Measurements from ENCODE around the gene GP1BA. TPM values are rescaled to one million over a fixed set of nuclear protein-coding genes. Genes with fewer than 3 reads are reported as not detected.
A peak's percentile ranks its signal among the peaks of the same experiment; 100 is the strongest.

Gene GP1BA
- total and polyA plus RNA-seq, 8 donors, result 0.05 TPM; not detected in 7

DNA sequence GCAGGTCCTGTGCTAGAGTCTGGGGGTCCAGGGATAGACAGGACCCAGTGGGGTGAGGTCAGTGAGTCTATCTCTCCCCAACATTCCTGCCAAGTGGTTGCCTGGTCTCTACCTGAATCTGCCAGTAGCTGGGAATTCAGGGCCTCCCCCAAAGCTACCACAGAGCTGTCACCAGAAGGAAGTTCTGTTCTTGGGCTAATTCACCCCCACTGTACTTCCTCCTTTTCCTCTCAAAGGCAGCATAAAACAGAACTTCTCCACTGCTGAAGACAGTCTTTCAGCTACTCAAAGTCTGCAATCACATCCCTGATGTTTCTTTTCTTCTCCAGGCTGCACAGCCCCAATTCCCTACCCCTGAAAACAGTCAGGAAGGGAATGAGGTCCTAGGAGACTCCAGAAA is 46.6 kb downstream of the GP1BA start:
- TF ChIP-seq POLR2A (IDR thresholded peaks at IDR 0.05) (no peak), CTCF (IDR thresholded peaks at IDR 0.05) (no peak), EP300 (IDR thresholded peaks at IDR 0.05) (no peak), POLR2AphosphoS5 (IDR thresholded peaks at IDR 0.05) (no peak)
- no peaks in the 10 kb centered on the region for H3K27me3 ChIP-seq
- no peak for DNase-seq
- peaks cover 54 to 98% (median 97%) of the 10 kb centered on the region in 4 donors for H3K36me3 ChIP-seq
- H3K27ac ChIP-seq, result peak overlapping the region in 1 of 5 donors; percentile 19
- intact Hi-C loops (cut with DNase I; ENCODE audit: low total_unique reads), result loop anchor here (10.0 kb wide), 2 partner anchors 74 to 86 kb away; partner anchors contain the start of gene CHRNE
- no peak overlapping the region for H3K4me3 ChIP-seq
- H3K4me1 ChIP-seq, result peaks cover 0 to 45% (median 3%) of the 10 kb centered on the region in 4 donors
- no peaks in the 10 kb centered on the region for H3K9me3 ChIP-seq

GRCh38 chr17:4980644-4981216 is 48.7 kb downstream of the GP1BA start:
- peaks cover 1 to 41% (median 10%) of the 10 kb centered on the region in 4 donors for H3K4me1 ChIP-seq
- TF ChIP-seq CTCF (IDR thresholded peaks at IDR 0.05), result peak in 5 of 7 experiments; percentile 45 to 90 (median 88)
- TF ChIP-seq EP300 (IDR thresholded peaks at IDR 0.05), result no peak
- TF ChIP-seq POLR2AphosphoS5 (IDR thresholded peaks at IDR 0.05), result no peak
- no peak for TF ChIP-seq POLR2A (IDR thresholded peaks at IDR 0.05)
- peaks cover 49 to 98% (median 96%) of the 10 kb centered on the region in 4 donors for H3K36me3 ChIP-seq
- intact Hi-C loops (cut with DNase I; ENCODE audit: low total_unique reads), result no loop called here
- H3K27me3 ChIP-seq, result no peaks in the 10 kb centered on the region
- DNase-seq, result peak in 1 of 2 donors; percentile 88
- H3K27ac ChIP-seq, result peak overlapping the region in 1 of 5 donors; percentile 18
- H3K4me3 ChIP-seq, result no peak overlapping the region
- WGBS, 5 donors, result 32 to 46% (median 36%) methylated on average over 6 of the region's 6 CpGs
- H3K9me3 ChIP-seq, result no peaks in the 10 kb centered on the region

DNA sequence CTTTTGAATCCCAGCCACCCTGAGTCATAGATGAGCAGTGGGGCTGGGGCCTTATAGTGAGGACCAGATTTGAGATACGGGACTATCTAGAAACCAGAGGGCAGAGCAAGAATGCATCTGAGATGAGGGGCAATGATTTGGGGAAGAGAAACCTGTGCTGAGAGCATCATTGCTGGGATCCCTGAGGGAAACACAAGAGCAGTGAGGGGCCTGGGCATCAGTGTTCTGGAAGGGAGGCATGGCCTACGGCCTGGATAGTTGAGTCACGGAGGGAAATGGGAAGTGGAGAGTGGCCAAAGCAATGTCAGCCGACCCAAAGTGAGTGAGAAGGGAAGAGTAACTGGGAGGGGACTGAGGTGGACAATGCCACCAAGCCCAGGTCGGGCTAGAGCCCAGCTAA is 50.2 kb downstream of the GP1BA start:
- no peak for TF ChIP-seq POLR2AphosphoS5 (IDR thresholded peaks at IDR 0.05)
- no peak for TF ChIP-seq CTCF (IDR thresholded peaks at IDR 0.05)
- no peak for TF ChIP-seq EP300 (IDR thresholded peaks at IDR 0.05)
- Histone ChIP-seq H3K4me1 (peaks cover 12 to 52% (median 24%) of the 10 kb centered on the region in 4 donors), H3K4me3 (no peak overlapping the region), H3K27me3 (no peaks in the 10 kb centered on the region), H3K36me3 (peaks cover 40 to 84% (median 81%) of the 10 kb centered on the region in 4 donors), H3K27ac (no peak overlapping the region), H3K9me3 (no peaks in the 10 kb centered on the region)
- intact Hi-C loops (cut with DNase I; ENCODE audit: low total_unique reads), result no loop called here
- DNase-seq, result no peak
- WGBS, 5 donors, result 65 to 80% (median 66%) methylated on average over 5 of the region's 5 CpGs

Small RNAs within 50 kb of the gene (small RNA-seq; reads per million reads assigned to genes)
- gene MIR6864, result 0 to 0.27 (median 0) reads per million in 4 donors
- gene MIR6865, result 0 to 1.6 (median 0) reads per million in 4 donors

Other genes with a start within 250 kb of the GP1BA start
- gene PELP1, start 228.1 kb upstream of the GP1BA start, total RNA-seq, result 10 to 100 TPM in 4 of 5 donors, 1 to 10 TPM in 1; 8.0 to 75.6 (median 22.4) TPM
- gene PELP1, start 228.1 kb upstream of the GP1BA start, polyA plus RNA-seq, result 10 to 100 TPM; 13.1 to 21.7 (median 21.1) TPM
- 100 to 1,000 TPM in 1 of 5 donors, 10 to 100 TPM in 4; 18.7 to 157 (median 36.6) TPM for gene ARRB2, start 221.6 kb upstream of the GP1BA start, total RNA-seq
- gene ARRB2, start 221.6 kb upstream of the GP1BA start, polyA plus RNA-seq, result 10 to 100 TPM; 22.2 to 42.6 (median 39.3) TPM
- gene MED11, start 200.8 kb upstream of the GP1BA start, total RNA-seq, result 10 to 100 TPM in 3 of 5 donors, 1 to 10 TPM in 2; 3.8 to 81.7 (median 22.0) TPM
- 10 to 100 TPM; 42.2 to 49.9 (median 42.4) TPM for gene MED11, start 200.8 kb upstream of the GP1BA start, polyA plus RNA-seq
- 1 to 10 TPM in 2 of 5 donors, under 1 TPM in 1, not detected in 2; 0.43 to 3.1 (median 1.5) TPM for gene ZMYND15, start 192.4 kb upstream of the GP1BA start, total RNA-seq
- 1 to 10 TPM in 2 of 3 donors, not detected in 1; 1.8 to 3.2 TPM for gene ZMYND15, start 192.4 kb upstream of the GP1BA start, polyA plus RNA-seq
- 10 to 100 TPM; 17.4 to 47.4 (median 30.9) TPM for gene CXCL16, start 192.3 kb upstream of the GP1BA start, total RNA-seq
- 10 to 100 TPM; 13.7 to 37.6 (median 26.6) TPM for gene CXCL16, start 192.3 kb upstream of the GP1BA start, polyA plus RNA-seq
- gene TM4SF5, start 160.4 kb upstream of the GP1BA start, total RNA-seq, result 100 to 1,000 TPM in 1 of 5 donors, 1 to 10 TPM in 2, not detected in 2; 6.7 to 199 (median 9.5) TPM
- gene TM4SF5, start 160.4 kb upstream of the GP1BA start, polyA plus RNA-seq, result 1 to 10 TPM; 2.3 to 9.1 (median 6.1) TPM
- 1 to 10 TPM in 2 of 5 donors, not detected in 3; 1.5 to 2.3 TPM for gene VMO1, start 145.9 kb upstream of the GP1BA start, total RNA-seq
- 1 to 10 TPM; 1.4 to 3.0 (median 2.7) TPM for gene VMO1, start 145.9 kb upstream of the GP1BA start, polyA plus RNA-seq
- gene GLTPD2, start 143.3 kb upstream of the GP1BA start, total RNA-seq, result not detected
- under 1 TPM in 1 of 3 donors, not detected in 2; 0.15 TPM for gene GLTPD2, start 143.3 kb upstream of the GP1BA start, polyA plus RNA-seq
- gene PSMB6, start 136.1 kb upstream of the GP1BA start, total RNA-seq, result 100 to 1,000 TPM in 2 of 5 donors, 10 to 100 TPM in 3; 60.2 to 118 (median 80.5) TPM
- gene PSMB6, start 136.1 kb upstream of the GP1BA start, polyA plus RNA-seq, result 100 to 1,000 TPM; 187 to 200 (median 187) TPM
- gene PLD2, start 125.1 kb upstream of the GP1BA start, total RNA-seq, result 100 to 1,000 TPM in 2 of 5 donors, 10 to 100 TPM in 3; 14.5 to 123 (median 34.1) TPM
- gene PLD2, start 125.1 kb upstream of the GP1BA start, polyA plus RNA-seq, result 10 to 100 TPM; 10.3 to 28.7 (median 10.8) TPM
- gene MINK1, start 98.9 kb upstream of the GP1BA start, total RNA-seq, result 100 to 1,000 TPM in 1 of 5 donors, 10 to 100 TPM in 4; 40.9 to 230 (median 49.6) TPM
- 10 to 100 TPM; 24.6 to 57.1 (median 29.8) TPM for gene MINK1, start 98.9 kb upstream of the GP1BA start, polyA plus RNA-seq
- 1 to 10 TPM in 4 of 5 donors, not detected in 1; 1.4 to 6.6 (median 2.9) TPM for gene C17orf107, start 32.7 kb upstream of the GP1BA start, total RNA-seq
- 1 to 10 TPM in 2 of 3 donors, under 1 TPM in 1; 0.75 to 3.2 (median 2.4) TPM for gene C17orf107, start 32.7 kb upstream of the GP1BA start, polyA plus RNA-seq
- gene CHRNE, start 29.2 kb upstream of the GP1BA start, total RNA-seq, result 1 to 10 TPM in 1 of 5 donors, under 1 TPM in 1, not detected in 3; 0.45 to 2.0 TPM
- 1 to 10 TPM in 1 of 3 donors, under 1 TPM in 2; 0.43 to 1.2 (median 0.93) TPM for gene CHRNE, start 29.2 kb upstream of the GP1BA start, polyA plus RNA-seq
- 10 to 100 TPM; 25.2 to 73.5 (median 43.2) TPM for gene SLC25A11, start 7.8 kb downstream of the GP1BA start, total RNA-seq
- gene SLC25A11, start 7.8 kb downstream of the GP1BA start, polyA plus RNA-seq, result 10 to 100 TPM; 29.1 to 45.6 (median 40.9) TPM
- 10 to 100 TPM in 4 of 5 donors, 1 to 10 TPM in 1; 8.8 to 57.1 (median 33.9) TPM for gene RNF167, start 8.0 kb downstream of the GP1BA start, total RNA-seq
- 100 to 1,000 TPM in 2 of 3 donors, 10 to 100 TPM in 1; 73.3 to 134 (median 112) TPM for gene RNF167, start 8.0 kb downstream of the GP1BA start, polyA plus RNA-seq
- gene PFN1, start 16.3 kb downstream of the GP1BA start, total RNA-seq, result 100 to 1,000 TPM; 218 to 690 (median 514) TPM
- 100 to 1,000 TPM; 587 to 789 (median 610) TPM for gene PFN1, start 16.3 kb downstream of the GP1BA start, polyA plus RNA-seq
- gene ENO3, start 18.8 kb downstream of the GP1BA start, total RNA-seq, result 10 to 100 TPM in 1 of 5 donors, 1 to 10 TPM in 3, not detected in 1; 1.8 to 12.1 (median 5.8) TPM
- gene ENO3, start 18.8 kb downstream of the GP1BA start, polyA plus RNA-seq, result 10 to 100 TPM in 1 of 3 donors, 1 to 10 TPM in 2; 6.6 to 11.3 (median 10.0) TPM
- 100 to 1,000 TPM in 1 of 5 donors, 10 to 100 TPM in 4; 17.5 to 133 (median 51.8) TPM for gene SPAG7, start 35.5 kb downstream of the GP1BA start, total RNA-seq
- gene SPAG7, start 35.5 kb downstream of the GP1BA start, polyA plus RNA-seq, result 10 to 100 TPM; 76.4 to 85.8 (median 78.5) TPM
- 100 to 1,000 TPM in 2 of 5 donors, 10 to 100 TPM in 2, 1 to 10 TPM in 1; 8.1 to 202 (median 82.1) TPM for gene CAMTA2, start 55.4 kb downstream of the GP1BA start, total RNA-seq
- gene CAMTA2, start 55.4 kb downstream of the GP1BA start, polyA plus RNA-seq, result 10 to 100 TPM; 28.0 to 52.7 (median 41.4) TPM
- 1 to 10 TPM in 2 of 5 donors, not detected in 3; 1.3 to 6.1 TPM for gene INCA1, start 65.2 kb downstream of the GP1BA start, total RNA-seq
- 1 to 10 TPM; 1.4 to 2.7 (median 1.6) TPM for gene INCA1, start 65.2 kb downstream of the GP1BA start, polyA plus RNA-seq
- 100 to 1,000 TPM in 2 of 5 donors, 10 to 100 TPM in 3; 47.5 to 334 (median 94.8) TPM for gene KIF1C, start 65.7 kb downstream of the GP1BA start, total RNA-seq
- 100 to 1,000 TPM in 1 of 3 donors, 10 to 100 TPM in 2; 33.4 to 130 (median 70.3) TPM for gene KIF1C, start 65.7 kb downstream of the GP1BA start, polyA plus RNA-seq
- gene SLC52A1, start 103.1 kb downstream of the GP1BA start, total RNA-seq, result not detected
- gene SLC52A1, start 103.1 kb downstream of the GP1BA start, polyA plus RNA-seq, result 1 to 10 TPM in 1 of 3 donors, not detected in 2; 1.0 TPM
- gene ZFP3, start 146.2 kb downstream of the GP1BA start, total RNA-seq, result 10 to 100 TPM in 1 of 5 donors, 1 to 10 TPM in 4; 2.9 to 15.2 (median 6.6) TPM
- gene ZFP3, start 146.2 kb downstream of the GP1BA start, polyA plus RNA-seq, result 1 to 10 TPM; 1.7 to 2.6 (median 1.7) TPM
- 1 to 10 TPM in 4 of 5 donors, under 1 TPM in 1; 0.58 to 8.0 (median 7.5) TPM for gene ZNF232, start 179.6 kb downstream of the GP1BA start, total RNA-seq
- 10 to 100 TPM in 1 of 3 donors, 1 to 10 TPM in 2; 6.9 to 11.8 (median 7.0) TPM for gene ZNF232, start 179.6 kb downstream of the GP1BA start, polyA plus RNA-seq
- gene USP6, start 183.8 kb downstream of the GP1BA start, total RNA-seq, result under 1 TPM in 2 of 5 donors, not detected in 3; 0.18 to 0.45 TPM
- gene USP6, start 183.8 kb downstream of the GP1BA start, polyA plus RNA-seq, result under 1 TPM in 1 of 3 donors, not detected in 2; 0.05 TPM

Measured in stomach (tissue), 9 donors.